Measurements from ENCODE around the gene BHLHA15. TPM values are rescaled to one million over a fixed set of nuclear protein-coding genes. Genes with fewer than 3 reads are reported as not detected.

Gene BHLHA15
- total RNA-seq, 1 experiment from 2014 or later = 5.2 TPM

DNA sequence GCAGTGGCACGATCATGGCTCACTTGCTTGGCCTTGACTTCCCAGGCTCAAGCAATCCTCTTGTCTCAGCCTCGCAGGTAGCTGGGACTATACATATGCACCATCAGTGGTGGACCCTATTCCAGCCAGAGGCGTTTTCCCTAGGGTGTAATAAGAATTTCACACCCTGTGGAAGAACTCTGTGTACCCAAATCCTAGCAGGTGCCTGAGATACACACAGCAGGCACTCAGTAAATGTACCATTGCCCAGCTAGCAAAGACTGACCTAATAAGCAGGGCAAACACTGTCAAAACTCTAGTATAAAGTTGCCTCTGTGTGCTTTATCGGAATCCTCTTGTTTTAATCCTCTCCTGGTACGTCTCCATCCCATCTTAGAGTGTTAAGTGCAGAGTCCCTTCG lies 33.7 kb upstream of the BHLHA15 start:
- Histone ChIP-seq H3K4me2 (ENCODE audit: low read length) (no peak overlapping the region), H3K27ac (ENCODE audit: low read depth, low read length) (no peak overlapping the region), H3K9me2 (ENCODE audit: insufficient read depth) (no peaks in the 10 kb centered on the region), H4K20me1 (ENCODE audit: insufficient read depth) (no peaks in the 10 kb centered on the region), H3K79me2 (ENCODE audit: insufficient read depth, low read length) (no peaks in the 10 kb centered on the region), H3K9me3 (ENCODE audit: control insufficient read depth in 1 of 2, insufficient read depth in 1 of 2, low read depth in 1 of 2, low read length in 2 of 2) (no peaks in the 10 kb centered on the region), H3K4me3 (replicated peaks in 1 of 2; ENCODE audit: low read depth in 1 of 2, low read length in 2 of 2) (no peak overlapping the region), H2AFZ (ENCODE audit: low read depth, low read length, poor library complexity, severe bottlenecking) (no peak overlapping the region), H3K27me3 (ENCODE audit: insufficient read depth, low read length) (no peaks in the 10 kb centered on the region), H3K36me3 (ENCODE audit: control insufficient read depth in 1 of 2, insufficient read depth in 2 of 2, low read length in 2 of 2) (0 out of 4 replicates have a peak, but pooled peaks cover 3 to 5% of the 10 kb centered on the region in 2 experiments), H3K9ac (ENCODE audit: low read length) (no peak overlapping the region), H3K4me1 (ENCODE audit: control insufficient read depth in 1 of 2, insufficient read depth in 2 of 2, low read length in 2 of 2) (no peaks in the 10 kb centered on the region)
- RAD21 ChIA-PET (ENCODE audit: low non-redundant PET in 1 of 2, low total read pairs in 2 of 2, uncharacterized antibody in 2 of 2, unreplicated experiment in 2 of 2) = no interaction called here
- ATAC-seq (no peak), DNase-seq (ENCODE audit: low read depth, low spot score) (no peak)
- CTCF ChIA-PET = no interaction called here
- intact Hi-C loops (cut with micrococcal nuclease) = no loop called here
- POLR2A ChIA-PET = no interaction called here
- no TSS peak for BruUV-seq (replicated peaks)
- no peak for TF ChIP-seq POLR2AphosphoS5 (IDR thresholded peaks at IDR 0.05; ENCODE audit: low read depth, low read length)
- TF ChIP-seq, protein P1, sequence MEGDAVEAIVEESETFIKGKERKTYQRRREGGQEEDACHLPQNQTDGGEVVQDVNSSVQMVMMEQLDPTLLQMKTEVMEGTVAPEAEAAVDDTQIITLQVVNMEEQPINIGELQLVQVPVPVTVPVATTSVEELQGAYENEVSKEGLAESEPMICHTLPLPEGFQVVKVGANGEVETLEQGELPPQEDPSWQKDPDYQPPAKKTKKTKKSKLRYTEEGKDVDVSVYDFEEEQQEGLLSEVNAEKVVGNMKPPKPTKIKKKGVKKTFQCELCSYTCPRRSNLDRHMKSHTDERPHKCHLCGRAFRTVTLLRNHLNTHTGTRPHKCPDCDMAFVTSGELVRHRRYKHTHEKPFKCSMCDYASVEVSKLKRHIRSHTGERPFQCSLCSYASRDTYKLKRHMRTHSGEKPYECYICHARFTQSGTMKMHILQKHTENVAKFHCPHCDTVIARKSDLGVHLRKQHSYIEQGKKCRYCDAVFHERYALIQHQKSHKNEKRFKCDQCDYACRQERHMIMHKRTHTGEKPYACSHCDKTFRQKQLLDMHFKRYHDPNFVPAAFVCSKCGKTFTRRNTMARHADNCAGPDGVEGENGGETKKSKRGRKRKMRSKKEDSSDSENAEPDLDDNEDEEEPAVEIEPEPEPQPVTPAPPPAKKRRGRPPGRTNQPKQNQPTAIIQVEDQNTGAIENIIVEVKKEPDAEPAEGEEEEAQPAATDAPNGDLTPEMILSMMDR (IDR thresholded peaks at IDR 0.05 in 2 of 3, conservative IDR thresholded peaks at IDR 0.05 in 1 of 3; ENCODE audit: borderline replicate concordance in 1 of 3, insufficient read depth in 1 of 3, low read depth in 2 of 3, low read length in 2 of 3) = no peak
- TF ChIP-seq EZH2phosphoT487 (IDR thresholded peaks at IDR 0.05; ENCODE audit: borderline replicate concordance) = no peak
- TF ChIP-seq ZFX (IDR thresholded peaks at IDR 0.05) = no peak
- TF ChIP-seq FOSL1 (IDR thresholded peaks at IDR 0.05; ENCODE audit: low read depth) = no peak
- no peak for TF ChIP-seq SP1 (IDR thresholded peaks at IDR 0.05; ENCODE audit: low read depth)
- TF ChIP-seq SRF (IDR thresholded peaks at IDR 0.05; ENCODE audit: low read depth) = no peak
- no peak for TF ChIP-seq POLR2A (IDR thresholded peaks at IDR 0.05; ENCODE audit: borderline replicate concordance, extremely low read depth, insufficient read depth, insufficient read length)
- no peak for TF ChIP-seq YY1 (IDR thresholded peaks at IDR 0.05; ENCODE audit: extremely low read depth, insufficient replicate concordance, low read depth, low read length)

DNA sequence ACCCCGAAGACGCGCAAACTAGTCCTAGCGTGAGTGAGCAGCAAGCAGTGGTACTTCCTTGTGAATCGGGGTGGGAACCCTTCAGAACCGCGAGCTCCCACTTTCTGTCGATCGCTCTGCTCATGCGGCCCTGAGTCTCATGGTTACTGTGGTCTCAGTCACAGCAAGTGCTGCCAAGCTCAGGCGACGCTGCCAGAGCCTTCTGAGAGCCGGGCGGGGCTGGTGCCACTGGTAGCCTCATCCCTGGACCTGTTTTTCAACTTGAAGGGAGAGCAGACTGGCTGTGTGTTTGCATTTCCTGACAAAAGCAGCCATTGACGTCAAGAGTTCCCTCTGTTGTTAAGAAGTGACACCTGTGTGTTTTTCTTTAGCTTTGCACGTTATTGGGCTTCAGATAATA lies 32.9 kb upstream of the BHLHA15 start:
- H4K20me1 ChIP-seq (ENCODE audit: insufficient read depth) = no peaks in the 10 kb centered on the region
- ChIA-PET RAD21 (ENCODE audit: low non-redundant PET in 1 of 2, low total read pairs in 2 of 2, uncharacterized antibody in 2 of 2, unreplicated experiment in 2 of 2) (no interaction called here), CTCF (no interaction called here), POLR2A (no interaction called here)
- no peak overlapping the region for H3K4me2 ChIP-seq (ENCODE audit: low read length)
- H3K9me3 ChIP-seq (ENCODE audit: control insufficient read depth in 1 of 2, insufficient read depth in 1 of 2, low read depth in 1 of 2, low read length in 2 of 2) = no peaks in the 10 kb centered on the region
- 0 out of 4 replicates have a peak, but pooled peaks cover 0 to 3% of the 10 kb centered on the region in 2 experiments for H3K36me3 ChIP-seq (ENCODE audit: control insufficient read depth in 1 of 2, insufficient read depth in 2 of 2, low read length in 2 of 2)
- H3K9ac ChIP-seq (ENCODE audit: low read length) = no peak overlapping the region
- no peak overlapping the region for H3K4me3 ChIP-seq (replicated peaks in 1 of 2; ENCODE audit: low read depth in 1 of 2, low read length in 2 of 2)
- H3K4me1 ChIP-seq (ENCODE audit: control insufficient read depth in 1 of 2, insufficient read depth in 2 of 2, low read length in 2 of 2) = no peaks in the 10 kb centered on the region
- no peaks in the 10 kb centered on the region for H3K9me2 ChIP-seq (ENCODE audit: insufficient read depth)
- no peak overlapping the region for H2AFZ ChIP-seq (ENCODE audit: low read depth, low read length, poor library complexity, severe bottlenecking)
- intact Hi-C loops (cut with micrococcal nuclease) = no loop called here
- ATAC-seq (no peak), DNase-seq (ENCODE audit: low read depth, low spot score) (no peak)
- H3K79me2 ChIP-seq (ENCODE audit: insufficient read depth, low read length) = no peaks in the 10 kb centered on the region
- BruUV-seq (replicated peaks) = no TSS peak
- H3K27me3 ChIP-seq (ENCODE audit: insufficient read depth, low read length) = no peaks in the 10 kb centered on the region
- no peak overlapping the region for H3K27ac ChIP-seq (ENCODE audit: low read depth, low read length)
- TF ChIP-seq ZNF274 (IDR thresholded peaks at IDR 0.05; ENCODE audit: low read depth, low read length) (no peak), POLR2A (IDR thresholded peaks at IDR 0.05; ENCODE audit: borderline replicate concordance, extremely low read depth, insufficient read depth, insufficient read length) (no peak), YY1 (IDR thresholded peaks at IDR 0.05; ENCODE audit: extremely low read depth, insufficient replicate concordance, low read depth, low read length) (no peak), RAD21 (IDR thresholded peaks at IDR 0.05; ENCODE audit: low read depth) (no peak), CBX3 (IDR thresholded peaks at IDR 0.05; ENCODE audit: low read depth) (no peak), SRF (IDR thresholded peaks at IDR 0.05; ENCODE audit: low read depth) (no peak), SIN3A (IDR thresholded peaks at IDR 0.05; ENCODE audit: low read depth) (no peak), SP1 (IDR thresholded peaks at IDR 0.05; ENCODE audit: low read depth) (no peak), EZH2 (IDR thresholded peaks at IDR 0.05) (no peak), EGR1 (IDR thresholded peaks at IDR 0.05; ENCODE audit: low read depth) (no peak), TCF7L2 (IDR thresholded peaks at IDR 0.05; ENCODE audit: borderline replicate concordance, extremely low read depth, insufficient read depth, insufficient read length) (no peak), EZH2phosphoT487 (IDR thresholded peaks at IDR 0.05; ENCODE audit: borderline replicate concordance) (no peak)
- TF ChIP-seq, protein P2, sequence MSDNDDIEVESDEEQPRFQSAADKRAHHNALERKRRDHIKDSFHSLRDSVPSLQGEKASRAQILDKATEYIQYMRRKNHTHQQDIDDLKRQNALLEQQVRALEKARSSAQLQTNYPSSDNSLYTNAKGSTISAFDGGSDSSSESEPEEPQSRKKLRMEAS (IDR thresholded peaks at IDR 0.05) = no peak
- TF ChIP-seq, protein P1 (IDR thresholded peaks at IDR 0.05 in 2 of 3, conservative IDR thresholded peaks at IDR 0.05 in 1 of 3; ENCODE audit: borderline replicate concordance in 1 of 3, insufficient read depth in 1 of 3, low read depth in 2 of 3, low read length in 2 of 3) = no peak
